Activated CD8-positive, alpha-beta memory T cell treated with anti-CD3 and anti-CD28 coated beads, Interleukin-2, amount 50 U/mL, for 1 hour (primary cell): Measurements from ENCODE around the gene SNX3.

Experiments
- DNase-seq: peaks from one replicate; pipeline ENCODE4 v3.0.0-alpha.2; 2020; ENCODE audit errors: extremely low read depth

The SNX3 gene

DNA sequence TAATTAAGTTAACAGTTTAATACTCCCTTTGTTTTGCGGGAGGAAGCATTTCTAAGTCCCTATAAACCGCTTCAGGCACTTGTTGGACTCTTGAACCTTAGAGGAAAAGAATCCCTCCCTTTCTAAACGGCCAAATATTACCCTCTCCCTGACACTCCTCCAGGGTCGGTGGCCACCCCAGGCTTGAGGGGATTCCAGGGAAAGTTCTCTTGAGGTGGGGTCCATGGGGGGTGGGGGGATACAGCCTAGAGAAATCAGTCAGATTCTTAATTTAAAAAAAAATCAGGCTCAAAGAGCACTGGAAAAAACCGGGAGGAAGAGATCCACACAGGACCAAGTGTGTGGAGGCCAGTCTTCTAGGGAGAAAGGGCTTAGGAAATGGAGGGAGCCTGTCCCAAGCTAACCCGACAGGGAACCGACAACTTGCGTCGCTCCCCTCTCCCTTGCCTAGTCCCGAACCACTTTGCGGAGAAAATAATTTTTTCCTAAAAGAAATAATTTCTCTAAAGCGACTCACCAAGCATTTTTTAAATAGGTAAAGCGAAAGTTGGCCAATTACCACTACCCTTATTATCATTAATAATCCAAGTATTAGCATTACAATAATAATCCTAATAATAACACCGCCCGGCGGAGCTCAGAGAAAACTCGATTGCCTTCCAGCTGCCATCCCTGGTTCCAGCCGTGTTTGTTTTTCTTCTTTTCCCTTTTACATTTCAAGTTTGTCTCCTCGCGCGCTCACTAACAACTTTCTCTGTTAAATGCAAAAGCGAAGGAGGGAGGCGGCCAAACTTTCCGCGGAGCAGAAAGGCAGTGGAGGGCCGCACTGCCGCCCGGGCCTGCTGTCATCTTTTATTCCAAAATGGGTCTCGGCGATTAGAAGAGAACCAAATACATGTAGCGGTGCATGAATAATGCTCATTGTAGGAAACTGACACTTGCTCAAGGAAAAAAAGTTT, 90.2 kb downstream of the SNX3 start:
- no peak for DNase-seq

DNA sequence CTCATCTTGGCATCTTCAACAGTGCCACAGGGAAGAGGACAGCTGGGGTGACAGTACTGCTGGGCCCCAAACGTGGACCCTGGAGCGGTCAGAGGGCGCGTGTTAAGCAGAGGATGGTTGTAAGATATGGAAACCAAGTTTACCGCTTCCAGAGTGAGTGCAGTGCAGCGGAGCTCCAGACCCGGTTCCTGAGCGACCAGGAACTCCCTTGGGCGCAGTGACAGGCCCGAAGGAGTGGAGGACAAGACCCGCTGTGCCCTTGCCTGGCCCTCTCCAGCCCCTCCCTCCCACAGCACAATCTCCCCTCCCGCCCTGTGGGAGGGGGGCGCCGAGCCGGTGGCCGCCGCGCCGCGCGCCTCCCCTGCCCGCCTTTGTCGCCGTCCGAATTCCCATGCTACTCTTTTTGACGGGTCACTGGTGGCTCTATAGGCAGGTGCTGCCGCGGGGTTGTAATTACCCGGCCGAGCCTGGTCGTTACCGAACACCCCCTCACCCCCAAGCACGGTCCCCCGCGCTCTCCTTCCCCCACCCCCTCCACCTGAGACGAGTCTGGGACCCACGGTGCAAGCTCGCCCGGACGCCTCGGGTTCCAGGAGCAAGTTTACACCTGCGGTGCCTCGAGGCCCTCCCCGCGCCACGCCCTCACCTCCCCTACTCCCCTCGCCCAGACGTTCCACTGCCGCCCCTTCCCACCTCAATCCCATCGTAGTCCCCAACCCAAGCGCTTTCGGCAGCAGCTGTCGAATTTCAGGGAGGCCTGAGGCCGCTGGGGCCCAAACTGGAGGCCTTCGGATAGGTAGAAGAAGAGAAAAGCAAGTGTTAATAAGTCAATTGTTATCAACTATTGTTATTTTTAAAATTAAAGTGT, 91.1 kb downstream of the SNX3 start:
- DNase-seq, result no peak

DNA sequence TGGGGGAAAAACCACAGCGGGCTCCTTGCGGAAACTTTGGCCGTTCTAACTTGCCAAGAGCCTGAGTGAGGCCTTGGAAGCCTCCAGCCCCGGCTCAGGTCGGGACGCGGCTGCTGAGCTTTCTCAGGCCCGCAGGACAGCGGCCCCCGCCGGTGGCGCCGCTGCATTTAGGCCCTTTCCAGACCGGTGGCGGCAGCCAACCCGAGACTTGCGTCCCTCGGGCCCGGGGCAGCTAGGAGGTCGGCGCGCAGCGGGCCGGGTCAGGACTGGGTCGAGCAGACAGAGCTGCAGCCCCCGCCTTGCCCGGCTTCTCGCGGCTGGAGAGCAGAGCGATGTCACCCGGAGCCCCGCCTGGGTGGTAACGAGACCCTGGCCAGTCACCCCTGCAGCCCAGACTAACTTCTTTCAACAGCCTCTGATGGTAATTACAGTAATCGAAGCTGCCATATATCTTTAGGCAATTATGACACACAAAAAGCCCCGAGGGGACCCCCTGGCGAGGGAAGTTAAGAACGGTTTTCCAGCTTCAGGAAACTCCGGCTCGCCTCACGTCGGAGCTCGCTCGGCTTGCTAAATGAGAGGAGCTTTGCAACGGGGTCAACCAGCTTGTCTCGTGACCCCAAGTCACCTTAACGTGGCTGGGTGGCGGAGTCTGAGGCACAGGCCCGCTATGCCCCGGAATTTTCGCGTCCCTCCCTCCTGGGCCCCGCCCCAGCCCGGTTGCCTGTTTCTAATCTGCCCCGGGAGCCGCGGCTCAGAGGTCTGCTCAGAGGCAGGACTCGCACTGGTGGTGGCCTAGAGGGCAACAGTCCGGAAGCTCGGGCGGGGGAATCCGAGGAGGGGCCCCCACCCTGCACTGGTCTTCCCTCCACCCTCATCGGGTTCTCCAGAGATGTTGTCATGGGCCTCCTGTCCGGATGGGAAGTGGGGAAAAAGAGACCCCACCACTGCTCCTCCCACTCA, 92.1 kb downstream of the SNX3 start:
- no peak for DNase-seq

DNA sequence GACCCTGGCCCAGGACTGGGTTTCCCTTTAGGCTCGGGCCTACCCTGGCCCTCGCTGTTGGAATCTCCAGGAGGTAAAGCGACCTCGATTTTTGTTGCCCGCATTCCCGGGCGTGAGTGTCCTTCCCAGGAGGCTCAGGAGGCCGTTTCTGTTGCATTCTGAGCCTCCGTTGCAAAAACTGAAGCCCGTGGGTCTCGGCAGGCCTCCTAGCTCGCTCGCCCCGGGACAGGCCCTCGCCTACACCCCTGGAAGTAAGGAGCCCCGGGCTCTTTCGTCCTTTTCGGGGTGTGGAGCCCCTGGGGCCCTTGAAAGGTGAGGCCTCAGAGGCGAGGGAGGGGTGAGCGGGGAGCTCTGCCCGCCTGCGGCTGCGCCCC, 92.8 kb downstream of the SNX3 start:
- DNase-seq, result no peak

DNA sequence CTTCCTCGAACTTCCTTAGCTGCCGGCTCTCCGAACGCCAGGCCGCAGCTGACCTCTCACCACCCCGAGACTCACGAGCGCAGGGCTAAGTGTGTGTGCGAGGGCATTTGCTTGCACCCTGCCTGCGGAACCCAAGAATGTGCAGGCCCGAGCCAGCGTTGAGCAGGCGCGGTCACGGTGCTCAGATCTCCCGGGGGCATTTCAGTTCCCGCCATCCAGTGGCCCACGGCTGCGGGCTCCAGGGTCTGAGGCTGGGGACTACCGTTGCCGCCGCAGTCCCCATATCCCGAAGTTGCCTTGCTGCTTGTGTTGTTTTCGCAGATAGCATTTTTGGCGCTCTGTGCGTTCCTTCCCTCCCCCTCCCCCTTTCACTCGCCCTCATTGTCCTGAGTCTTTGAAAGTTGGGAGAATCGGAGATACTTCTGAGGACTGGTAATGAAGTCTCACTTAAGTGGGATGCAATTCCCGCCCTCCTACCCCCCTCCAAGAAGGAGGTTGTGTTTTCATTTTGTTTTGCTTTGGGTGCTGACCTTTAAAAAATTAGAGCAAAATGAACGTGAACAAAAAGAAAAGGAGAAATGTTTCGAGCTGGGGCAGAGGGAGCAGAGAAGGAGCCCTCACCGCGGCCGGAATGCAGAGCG, 93.3 kb downstream of the SNX3 start:
- no peak for DNase-seq

DNA sequence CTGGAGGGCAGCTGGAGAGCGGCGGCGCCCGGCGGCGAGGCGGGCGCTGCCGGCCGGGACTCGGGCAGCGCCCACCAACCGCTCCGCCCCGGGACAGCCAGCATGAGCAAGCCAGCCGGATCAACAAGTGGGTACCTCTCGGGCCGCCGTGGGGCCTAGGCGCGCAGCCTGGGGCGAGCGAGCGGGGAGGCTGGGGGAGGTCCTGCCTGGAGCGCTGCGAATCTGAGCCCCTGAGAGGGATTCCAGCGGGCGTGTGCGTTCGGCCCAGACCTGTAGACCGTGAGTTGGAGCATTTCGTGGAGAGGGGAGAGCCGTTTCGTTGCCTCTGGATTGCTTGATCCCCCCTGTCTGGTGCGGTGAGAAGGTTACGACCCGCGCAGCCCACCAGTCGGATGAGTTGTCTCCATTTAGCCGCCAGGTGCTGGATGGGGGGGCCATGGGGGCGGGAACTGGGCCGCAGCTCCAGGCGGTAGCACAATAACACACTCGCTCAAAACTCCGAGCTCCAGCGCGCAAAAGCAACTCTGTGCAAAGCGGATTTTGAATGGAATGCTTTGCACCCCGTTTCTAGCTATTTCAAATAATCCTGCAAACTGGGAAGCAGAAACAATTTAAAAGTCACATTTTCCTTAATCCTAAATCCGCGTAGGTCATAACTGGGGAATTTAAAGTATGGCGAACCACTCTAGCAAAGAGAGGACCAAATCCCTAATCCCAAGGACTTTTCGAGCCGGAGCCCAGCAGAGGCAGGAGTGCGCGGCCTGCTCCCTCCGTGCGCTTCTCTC, 94.0 kb downstream of the SNX3 start:
- no peak for DNase-seq

GRCh38 chr6:108165714-108166663, 94.9 kb downstream of the SNX3 start, which contains the start of gene NR2E1:
TSS of gene NR2E1 (plus strand) at chr6:108166022. CDS start at chr6:108166766, 744 bp downstream.
- no peak for DNase-seq

DNA sequence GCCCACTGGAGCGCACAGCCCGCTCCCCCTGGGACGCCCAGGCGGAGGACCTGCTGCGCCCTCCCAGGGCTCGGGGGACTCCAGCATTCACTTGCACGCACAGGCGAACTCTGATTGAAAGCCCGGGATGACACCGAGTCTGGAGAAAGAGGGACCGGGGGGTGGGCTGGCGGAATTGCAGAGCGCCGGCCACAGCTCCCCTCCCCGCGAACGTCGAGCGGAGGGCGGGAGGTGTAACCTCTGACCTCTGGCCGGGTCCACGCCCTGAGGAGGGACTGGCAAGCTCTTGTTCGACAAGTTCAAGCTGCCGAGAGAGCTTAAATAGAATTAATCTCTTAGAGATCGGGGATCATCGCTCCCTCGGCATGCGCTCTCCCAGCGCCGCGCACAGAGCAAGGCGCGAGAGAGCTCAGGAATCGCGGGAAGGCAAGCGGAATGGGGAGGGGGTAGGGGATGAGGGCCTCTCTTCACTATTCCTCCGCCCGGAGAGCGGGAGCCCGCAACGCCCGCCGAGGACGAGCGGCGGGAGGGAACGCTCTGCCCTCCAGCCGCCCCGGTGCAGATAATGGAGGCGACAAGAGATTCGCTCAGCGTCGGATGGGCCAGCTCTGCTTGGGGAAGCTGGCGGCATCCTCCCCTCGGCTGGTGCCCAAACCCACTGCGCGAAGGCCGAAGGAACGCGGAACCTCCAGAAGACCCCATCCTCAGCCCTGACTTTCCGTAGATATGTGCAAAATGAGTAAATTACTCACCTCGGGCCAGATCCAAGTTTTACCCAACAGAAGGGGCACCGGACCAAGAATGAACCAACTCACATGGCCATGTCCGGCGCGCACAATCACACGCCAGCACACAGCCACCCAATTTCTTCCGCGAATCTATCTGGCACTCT, 95.8 kb downstream of the SNX3 start:
- no peak for DNase-seq

- DNase-seq, result no peak
Measured at GRCh38 chr6:108164543-108164814, 96.4 kb downstream of the SNX3 start.

DNA sequence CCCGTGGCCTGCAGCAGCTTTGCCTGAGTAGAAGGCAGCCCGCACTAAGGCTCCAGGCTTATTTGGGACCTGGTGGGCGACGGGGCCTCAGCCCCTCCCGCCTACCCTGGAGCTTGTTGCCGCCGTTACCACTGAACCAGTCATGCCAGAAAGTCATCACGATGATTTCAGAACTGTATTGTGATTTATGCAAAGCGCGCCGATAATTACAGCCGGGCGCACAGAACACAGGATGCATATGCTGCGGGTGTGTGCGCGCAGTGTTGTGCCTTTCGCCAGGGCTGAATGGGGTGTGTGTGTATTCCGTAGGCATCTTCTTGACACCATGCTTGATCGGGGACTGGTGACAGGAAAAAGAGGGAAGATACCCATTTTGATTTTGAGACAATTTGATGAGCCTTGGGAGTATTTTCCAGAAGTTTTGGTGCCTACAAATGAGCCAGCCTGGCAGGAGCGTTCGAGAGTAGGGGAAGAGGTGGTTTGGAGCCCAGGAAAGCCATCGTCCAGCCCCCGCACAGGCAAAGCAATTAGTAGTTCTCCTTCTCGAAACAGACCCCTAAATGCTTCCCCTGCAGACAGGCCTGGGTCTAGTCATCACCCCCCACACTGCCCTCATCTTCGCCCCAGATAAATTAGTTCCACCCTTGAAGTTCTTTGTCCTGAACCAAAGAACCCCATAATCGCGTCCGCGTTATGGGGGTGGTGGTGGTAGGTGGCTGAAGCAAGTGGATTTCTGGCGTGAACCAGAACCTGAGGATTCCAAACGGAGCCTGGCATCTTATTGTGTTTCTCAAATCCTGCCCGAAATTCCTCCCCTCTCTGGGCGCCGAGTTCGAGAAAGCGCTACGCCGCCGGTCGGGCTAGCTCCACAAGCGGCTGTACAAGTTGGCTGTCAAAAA, 96.9 kb downstream of the SNX3 start:
- DNase-seq, result no peak

- DNase-seq, result no peak
Measured at GRCh38 chr6:108163267-108163643, 97.6 kb downstream of the SNX3 start.

GRCh38 chr6:108161724-108162282, 99.0 kb downstream of the SNX3 start:
- no peak for DNase-seq
